GM18520 (cell line): Measurements from ENCODE around the gene NOL4.

ENCODE experiments used
- ATAC-seq: cut with Tn5 transposase; IDR thresholded peaks from one replicate; pipeline ENCODE4 v1.9.1; 2021; ENCODE audit not compliant: unreplicated experiment

Gene NOL4

DNA sequence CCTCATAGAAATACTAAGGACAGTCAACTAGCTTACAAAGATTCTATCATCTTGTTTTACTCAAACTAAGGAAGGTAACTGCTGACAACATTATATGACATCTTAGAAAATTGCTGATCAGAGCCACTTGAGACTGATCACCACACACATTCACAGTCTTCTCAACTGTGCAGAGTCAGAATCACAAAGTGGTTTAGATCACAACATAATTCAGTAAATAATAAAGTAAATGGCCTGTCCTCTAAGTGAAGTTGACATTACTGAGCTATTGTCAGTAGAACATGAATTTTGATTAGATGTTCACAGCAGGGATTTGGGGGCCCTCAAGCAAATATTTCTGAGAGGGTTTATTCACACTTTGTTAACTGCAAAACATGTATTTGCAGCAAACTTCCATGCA is 28.5 kb downstream of the NOL4 start:
- ATAC-seq: no peak

- no peak for ATAC-seq
Observed at GRCh38 chr18:34194239-34194638, 30.5 kb downstream of the NOL4 start.

DNA sequence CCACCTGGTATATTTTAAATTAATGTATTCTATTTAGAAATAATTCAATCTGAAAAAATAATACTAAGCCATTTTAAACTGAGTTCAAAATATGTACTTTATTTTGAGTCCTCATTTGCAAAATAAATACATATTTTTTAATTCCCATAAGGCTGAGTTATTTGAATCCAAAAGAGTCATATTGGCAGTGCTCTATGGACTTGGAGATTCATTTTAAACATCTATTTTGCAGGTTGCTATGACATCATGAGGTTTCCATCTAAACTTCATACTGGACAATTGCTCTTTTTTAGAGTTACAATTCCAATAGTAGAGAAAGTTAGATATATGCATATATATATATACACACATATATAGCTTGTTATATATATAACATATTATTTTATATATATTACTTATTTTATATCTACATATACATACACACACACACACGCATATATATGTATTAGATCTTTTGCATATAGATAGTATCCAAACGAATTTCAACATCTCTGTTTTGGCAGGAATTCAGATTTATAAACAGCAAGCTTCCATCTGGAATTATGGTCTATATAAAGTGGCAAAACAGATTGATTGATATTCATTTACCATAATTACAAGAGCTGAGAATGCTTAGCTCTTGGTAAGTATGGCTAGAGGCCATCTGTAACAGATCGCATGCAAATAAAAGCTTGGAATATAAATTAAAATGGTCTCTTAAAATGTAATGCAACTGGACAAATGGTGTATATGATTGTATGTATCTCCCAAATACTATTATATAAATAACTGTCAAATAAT is 34.9 kb downstream of the NOL4 start:
- no peak for ATAC-seq
